ENCODE results near the gene HDC.

HDC gene

GRCh38 chr15:50225057-50225456, 40.5 kb downstream of the HDC start:
- in situ Hi-C loops (cut with MboI; ENCODE audit: low sequenced_read_pairs, unreplicated experiment) = no loop called here
- DNase-seq (ENCODE audit: low spot score) = no peak
- no peak for TF ChIP-seq CTCF (IDR thresholded peaks at IDR 0.05; ENCODE audit: borderline replicate concordance, control extremely low read depth, extremely low read depth, insufficient read depth, missing control alignments)

- in situ Hi-C loops (cut with MboI; ENCODE audit: low sequenced_read_pairs, unreplicated experiment) = no loop called here
- no peak for DNase-seq (ENCODE audit: low spot score)
- no peak for TF ChIP-seq CTCF (IDR thresholded peaks at IDR 0.05; ENCODE audit: borderline replicate concordance, control extremely low read depth, extremely low read depth, insufficient read depth, missing control alignments)
Measured at GRCh38 chr15:50224606-50225005, 40.9 kb downstream of the HDC start.

GRCh38 chr15:50222181-50222580, 43.3 kb downstream of the HDC start:
- TF ChIP-seq CTCF (IDR thresholded peaks at IDR 0.05; ENCODE audit: borderline replicate concordance, control extremely low read depth, extremely low read depth, insufficient read depth, missing control alignments) = no peak
- DNase-seq (ENCODE audit: low spot score) = no peak
- in situ Hi-C loops (cut with MboI; ENCODE audit: low sequenced_read_pairs, unreplicated experiment) = no loop called here

GRCh38 chr15:50219820-50220219, 45.7 kb downstream of the HDC start:
- DNase-seq (ENCODE audit: low spot score) = no peak
- no peak for TF ChIP-seq CTCF (IDR thresholded peaks at IDR 0.05; ENCODE audit: borderline replicate concordance, control extremely low read depth, extremely low read depth, insufficient read depth, missing control alignments)
- in situ Hi-C loops (cut with MboI; ENCODE audit: low sequenced_read_pairs, unreplicated experiment) = no loop called here

- no peak for TF ChIP-seq CTCF (IDR thresholded peaks at IDR 0.05; ENCODE audit: borderline replicate concordance, control extremely low read depth, extremely low read depth, insufficient read depth, missing control alignments)
- in situ Hi-C loops (cut with MboI; ENCODE audit: low sequenced_read_pairs, unreplicated experiment) = no loop called here
- DNase-seq (ENCODE audit: low spot score) = no peak
Measured at GRCh38 chr15:50218691-50219090, 46.8 kb downstream of the HDC start.

GRCh38 chr15:50218291-50218690, 47.2 kb downstream of the HDC start:
- no peak for TF ChIP-seq CTCF (IDR thresholded peaks at IDR 0.05; ENCODE audit: borderline replicate concordance, control extremely low read depth, extremely low read depth, insufficient read depth, missing control alignments)
- in situ Hi-C loops (cut with MboI; ENCODE audit: low sequenced_read_pairs, unreplicated experiment) = no loop called here
- DNase-seq (ENCODE audit: low spot score) = no peak

All from GM13976 (cell line).